Right cardiac atrium (tissue), 5 donors: ENCODE measurements around the gene GTF3C5. TPM values are rescaled to one million over a fixed set of nuclear protein-coding genes. Genes with fewer than 3 reads are reported as not detected.

Experiments used
- ATAC-seq, 2 donors: fragments of 200-7000 bp; cut with Tn5 transposase; one replicate each; pipeline versions ENCODE4 v1.8.0 to v1.9.1; 2020; ENCODE audit warnings: moderate library complexity in 2 of 2, mild to moderate bottlenecking in 1 of 2
- DNase-seq, 3 donors: peaks; one replicate each; pipeline ENCODE4 v3.0.0-alpha.2; 2020
- H3K27ac ChIP-seq: one replicate; pipeline ENCODE4 v1.5.1; 2013; ENCODE audit warnings: mild to moderate bottlenecking, low read length, control low read depth, moderate library complexity
- H3K27me3 ChIP-seq: one replicate; pipeline ENCODE4 v1.6.1; 2013; ENCODE audit not compliant: control insufficient read depth, insufficient read depth
- H3K4me1 ChIP-seq: one replicate; pipeline ENCODE4 v1.6.1; 2013; ENCODE audit warnings: low read length; ENCODE audit not compliant: control insufficient read depth, insufficient read depth
- H3K4me3 ChIP-seq: one replicate; pipeline ENCODE4 v1.5.1; 2013; ENCODE audit warnings: low read length, control low read depth
- H3K9me3 ChIP-seq: one replicate; pipeline ENCODE4 v1.6.1; 2013; ENCODE audit warnings: low read length; ENCODE audit not compliant: control insufficient read depth
- WGBS: extraction: QIAGEN DNeasy Blood & Tissue Kit; methylation state at CpG from one replicate; pipeline ENCODE4 v1.1.7; 2013; 5-methylcytosine and 5-hydroxymethylcytosine counted together
- intact Hi-C, 4 donors: fragments of 100-400 bp; cut with DNase I; formaldehyde crosslinking; loops; one replicate each; pipeline versions ENCODE4 v1.11.0 to v1.14.0; 2022 to 2023
- microRNA-seq, 2 donors: library from miRNA; unstranded; fragments of <30 nt; microRNA quantifications; one replicate each; pipeline ENCODE4 v1.2.0, GENCODE V29; 2020 to 2021
- polyA plus RNA-seq: library from polyadenylated mRNA; stranded (reverse); fragments of 200-250 nt; gene quantifications from one replicate; pipeline ENCODE4 v1.2.3, GENCODE V29; 2013
- total RNA-seq, 4 donors: library from RNA; stranded (reverse); fragmentation: NEBNext Ultra II Directional; extraction: Animal tissue kit (Norgen Biotek cat#: 25700); gene quantifications; one replicate each; pipeline ENCODE4 v1.2.1, GENCODE V29; 2021
- donor health status: healthy with polysubstance abuse.
- donor health status: DM: no; HTN: yes; CAD: no.
- donor health status: DM: no; HTN: no; CAD: no.
- donor health status: DM: no; HTN: yes; CAD: no; lungs with severe emphysema.
- donor health status: DM: yes; HTN: yes; CAD: no.

Gene GTF3C5
- total and polyA plus RNA-seq, 5 donors: 28.9 to 41.1 (median 33.0) TPM

- DNase-seq: peak in 1 of 3 donors; percentile 44
- WGBS: 88% methylated on average over 15 of the region's 15 CpGs
- Histone ChIP-seq H3K9me3 (no peaks in the 10 kb centered on the region), H3K27ac (no peak overlapping the region), H3K27me3 (no peaks in the 10 kb centered on the region), H3K4me3 (no peak overlapping the region), H3K4me1 (no peaks in the 10 kb centered on the region)
- no peak for ATAC-seq
- intact Hi-C loops: no loop called here
Measured at GRCh38 chr9:133104718-133105460, 74.1 kb downstream of the GTF3C5 start.

- 86% methylated on average over 7 of the region's 7 CpGs for WGBS
- no peaks in the 10 kb centered on the region for H3K4me1 ChIP-seq
- no peaks in the 10 kb centered on the region for H3K9me3 ChIP-seq
- no peaks in the 10 kb centered on the region for H3K27me3 ChIP-seq
- DNase-seq: no peak
- ATAC-seq: no peak
- intact Hi-C loops: no loop called here
- H3K4me3 ChIP-seq: no peak overlapping the region
- no peak overlapping the region for H3K27ac ChIP-seq
Measured at GRCh38 chr9:133105461-133105770, 74.6 kb downstream of the GTF3C5 start.

GRCh38 chr9:133106511-133107244 is 75.9 kb downstream of the GTF3C5 start:
- Histone ChIP-seq H3K4me1 (no peaks in the 10 kb centered on the region), H3K9me3 (no peaks in the 10 kb centered on the region), H3K27me3 (no peaks in the 10 kb centered on the region), H3K4me3 (no peak overlapping the region), H3K27ac (no peak overlapping the region)
- no peak for ATAC-seq
- WGBS: 94% methylated on average over 17 of the region's 17 CpGs
- intact Hi-C loops: no loop called here
- DNase-seq: peak in 1 of 3 donors; percentile 21

GRCh38 chr9:133107245-133107722 is 76.5 kb downstream of the GTF3C5 start:
- H3K27ac ChIP-seq: no peak overlapping the region
- no peaks in the 10 kb centered on the region for H3K4me1 ChIP-seq
- DNase-seq (peak in 1 of 3 donors; percentile 35), ATAC-seq (no peak)
- intact Hi-C loops: no loop called here
- WGBS: 89% methylated on average over 13 of the region's 13 CpGs
- H3K4me3 ChIP-seq: no peak overlapping the region
- no peaks in the 10 kb centered on the region for H3K27me3 ChIP-seq
- no peaks in the 10 kb centered on the region for H3K9me3 ChIP-seq

Small RNA genes lying within 50 kb of the gene (microRNA-seq; reads per million reads assigned to microRNA genes)
- 0.54 to 2.1 reads per million in 2 donors for gene MIR6877

Other genes with a start within 250 kb of the GTF3C5 start
- 1 to 10 TPM in 1 of 4 donors, under 1 TPM in 3; 0.25 to 1.0 (median 0.31) TPM for gene AK8, start 152.7 kb upstream of the GTF3C5 start, total RNA-seq
- 0.66 TPM for gene AK8, start 152.7 kb upstream of the GTF3C5 start, polyA plus RNA-seq
- 10 to 100 TPM in 1 of 4 donors, 1 to 10 TPM in 3; 6.2 to 10.4 (median 8.7) TPM for gene SPACA9, start 152.1 kb upstream of the GTF3C5 start, total RNA-seq
- 11.2 TPM for gene SPACA9, start 152.1 kb upstream of the GTF3C5 start, polyA plus RNA-seq
- gene TSC1, start 86.4 kb upstream of the GTF3C5 start, total RNA-seq: 10 to 100 TPM; 30.5 to 43.1 (median 38.6) TPM
- gene TSC1, start 86.4 kb upstream of the GTF3C5 start, polyA plus RNA-seq: 15.7 TPM
- under 1 TPM; 0.32 to 0.56 (median 0.40) TPM for gene GFI1B, start 52.3 kb upstream of the GTF3C5 start, total RNA-seq
- 0.16 TPM for gene GFI1B, start 52.3 kb upstream of the GTF3C5 start, polyA plus RNA-seq
- 1 to 10 TPM; 2.9 to 9.7 (median 5.2) TPM for gene CEL, start 31.0 kb downstream of the GTF3C5 start, total RNA-seq
- 2.8 TPM for gene CEL, start 31.0 kb downstream of the GTF3C5 start, polyA plus RNA-seq
- gene RALGDS, start 90.2 kb downstream of the GTF3C5 start, total RNA-seq: 10 to 100 TPM; 18.5 to 36.3 (median 32.1) TPM
- 33.8 TPM for gene RALGDS, start 90.2 kb downstream of the GTF3C5 start, polyA plus RNA-seq
- gene GBGT1, start 132.9 kb downstream of the GTF3C5 start, total RNA-seq: 10 to 100 TPM in 3 of 4 donors, 1 to 10 TPM in 1; 9.6 to 12.8 (median 11.3) TPM
- gene GBGT1, start 132.9 kb downstream of the GTF3C5 start, polyA plus RNA-seq: 7.4 TPM
- not detected for gene OBP2B, start 178.3 kb downstream of the GTF3C5 start, total RNA-seq
- gene OBP2B, start 178.3 kb downstream of the GTF3C5 start, polyA plus RNA-seq: not detected
- gene ABO, start 244.2 kb downstream of the GTF3C5 start, total RNA-seq: 1 to 10 TPM in 3 of 4 donors, under 1 TPM in 1; 0.66 to 2.0 (median 1.6) TPM
- gene ABO, start 244.2 kb downstream of the GTF3C5 start, polyA plus RNA-seq: 1.0 TPM